ENCODE results near the gene SULT1C3.

SULT1C3 gene

GRCh38 chr2:108226564-108226963 lies 13.2 kb upstream of the SULT1C3 start:
- Mint-ChIP-seq H3K36me3 (no peaks in the 10 kb centered on the region), H3K4me1 (no peaks in the 10 kb centered on the region), H3K27me3 (peaks cover 3% of the 10 kb centered on the region), H3K4me3 (no peak overlapping the region), H3K9me3 (peaks cover 6% of the 10 kb centered on the region), H3K27ac (no peak overlapping the region)
- no peak for ATAC-seq (ENCODE audit: low read depth)
- no peak for DNase-seq (ENCODE audit: low spot score in 2 of 2)

GRCh38 chr2:108228006-108228405 lies 11.8 kb upstream of the SULT1C3 start:
- Mint-ChIP-seq H3K4me1 (no peaks in the 10 kb centered on the region), H3K27me3 (peaks cover 6% of the 10 kb centered on the region), H3K9me3 (peaks cover 5% of the 10 kb centered on the region), H3K36me3 (no peaks in the 10 kb centered on the region), H3K27ac (no peak overlapping the region), H3K4me3 (no peak overlapping the region)
- DNase-seq (ENCODE audit: low spot score in 2 of 2) (no peak), ATAC-seq (ENCODE audit: low read depth) (no peak)

GRCh38 chr2:108228537-108228936 lies 11.2 kb upstream of the SULT1C3 start:
- H3K4me3 Mint-ChIP-seq: no peak overlapping the region
- peaks cover 6% of the 10 kb centered on the region for H3K27me3 Mint-ChIP-seq
- ATAC-seq (ENCODE audit: low read depth) (no peak), DNase-seq (ENCODE audit: low spot score in 2 of 2) (no peak)
- peaks cover 2% of the 10 kb centered on the region for H3K9me3 Mint-ChIP-seq
- H3K36me3 Mint-ChIP-seq: no peaks in the 10 kb centered on the region
- no peak overlapping the region for H3K27ac Mint-ChIP-seq
- H3K4me1 Mint-ChIP-seq: no peaks in the 10 kb centered on the region

GRCh38 chr2:108229875-108230274 lies 9.9 kb upstream of the SULT1C3 start:
- Mint-ChIP-seq H3K4me3 (no peak overlapping the region), H3K4me1 (no peaks in the 10 kb centered on the region), H3K27ac (no peak overlapping the region), H3K36me3 (peaks cover under 1% of the 10 kb centered on the region), H3K27me3 (peaks cover 6% of the 10 kb centered on the region), H3K9me3 (peaks cover 2% of the 10 kb centered on the region)
- DNase-seq (ENCODE audit: low spot score in 2 of 2): no peak
- no peak for ATAC-seq (ENCODE audit: low read depth)

- Mint-ChIP-seq H3K27me3 (peaks cover 4% of the 10 kb centered on the region), H3K36me3 (peaks cover 2% of the 10 kb centered on the region), H3K27ac (no peak overlapping the region), H3K9me3 (peaks cover 9% of the 10 kb centered on the region), H3K4me3 (no peak overlapping the region), H3K4me1 (no peaks in the 10 kb centered on the region)
- DNase-seq (ENCODE audit: low spot score in 2 of 2) (no peak), ATAC-seq (ENCODE audit: low read depth) (no peak)
Observed at GRCh38 chr2:108235577-108235976, 4.2 kb upstream of the SULT1C3 start.

- no peak overlapping the region for H3K4me3 Mint-ChIP-seq
- H3K9me3 Mint-ChIP-seq: peaks cover 9% of the 10 kb centered on the region
Observed at GRCh38 chr2:108236676-108237335, 3.0 kb upstream of the SULT1C3 start.

GRCh38 chr2:108240966-108241365 lies 1.2 kb downstream of the SULT1C3 start:
- Mint-ChIP-seq H3K36me3 (no peaks in the 10 kb centered on the region), H3K27me3 (peaks cover 2% of the 10 kb centered on the region), H3K4me3 (no peak overlapping the region), H3K27ac (no peak overlapping the region), H3K4me1 (no peaks in the 10 kb centered on the region), H3K9me3 (peaks cover 8% of the 10 kb centered on the region)
- DNase-seq (ENCODE audit: low spot score in 2 of 2): no peak
- no peak for ATAC-seq (ENCODE audit: low read depth)

More at GRCh38 chr2:108236676-108237335, 3.0 kb upstream of the SULT1C3 start:
- no peak for ATAC-seq (ENCODE audit: low read depth)
- Mint-ChIP-seq H3K4me1 (no peaks in the 10 kb centered on the region), H3K36me3 (peaks cover 2% of the 10 kb centered on the region), H3K27ac (no peak overlapping the region), H3K27me3 (peaks cover 4% of the 10 kb centered on the region)
- no peak for DNase-seq (ENCODE audit: low spot score in 2 of 2)

- H3K9me3 Mint-ChIP-seq: peaks cover 5% of the 10 kb centered on the region
- H3K4me1 Mint-ChIP-seq: no peaks in the 10 kb centered on the region
- no peak overlapping the region for H3K27ac Mint-ChIP-seq
- ATAC-seq (ENCODE audit: low read depth) (no peak), DNase-seq (ENCODE audit: low spot score in 2 of 2) (no peak)
- peaks cover 2% of the 10 kb centered on the region for H3K27me3 Mint-ChIP-seq
- no peaks in the 10 kb centered on the region for H3K36me3 Mint-ChIP-seq
- H3K4me3 Mint-ChIP-seq: no peak overlapping the region
Observed at GRCh38 chr2:108243566-108243965, 3.8 kb downstream of the SULT1C3 start.

- H3K27ac Mint-ChIP-seq: no peak overlapping the region
- no peaks in the 10 kb centered on the region for H3K4me1 Mint-ChIP-seq
- no peaks in the 10 kb centered on the region for H3K36me3 Mint-ChIP-seq
- H3K4me3 Mint-ChIP-seq: no peak overlapping the region
- DNase-seq (ENCODE audit: low spot score in 2 of 2) (no peak), ATAC-seq (ENCODE audit: low read depth) (no peak)
- H3K27me3 Mint-ChIP-seq: peaks cover 2% of the 10 kb centered on the region
- H3K9me3 Mint-ChIP-seq: peaks cover 5% of the 10 kb centered on the region
Observed at GRCh38 chr2:108244667-108245414, 5.1 kb downstream of the SULT1C3 start.

- DNase-seq (ENCODE audit: low spot score in 2 of 2): no peak
- ATAC-seq (ENCODE audit: low read depth): no peak
- Mint-ChIP-seq H3K36me3 (no peaks in the 10 kb centered on the region), H3K27me3 (peaks cover 6% of the 10 kb centered on the region), H3K4me1 (no peaks in the 10 kb centered on the region), H3K4me3 (no peak overlapping the region), H3K9me3 (no peaks in the 10 kb centered on the region), H3K27ac (no peak overlapping the region)
Observed at GRCh38 chr2:108253106-108253505, 13.3 kb downstream of the SULT1C3 start.

- H3K27me3 Mint-ChIP-seq: peaks cover 8% of the 10 kb centered on the region
- no peak for ATAC-seq (ENCODE audit: low read depth)
- no peaks in the 10 kb centered on the region for H3K9me3 Mint-ChIP-seq
- DNase-seq (ENCODE audit: low spot score in 2 of 2): no peak
- H3K27ac Mint-ChIP-seq: no peak overlapping the region
- H3K4me1 Mint-ChIP-seq: no peaks in the 10 kb centered on the region
- H3K36me3 Mint-ChIP-seq: no peaks in the 10 kb centered on the region
- no peak overlapping the region for H3K4me3 Mint-ChIP-seq
Observed at GRCh38 chr2:108257757-108258331, 18.1 kb downstream of the SULT1C3 start.

- ATAC-seq (ENCODE audit: low read depth) (no peak), DNase-seq (ENCODE audit: low spot score in 2 of 2) (no peak)
- H3K27ac Mint-ChIP-seq: no peak overlapping the region
- no peaks in the 10 kb centered on the region for H3K9me3 Mint-ChIP-seq
- H3K4me3 Mint-ChIP-seq: no peak overlapping the region
- H3K27me3 Mint-ChIP-seq: peaks cover 8% of the 10 kb centered on the region
- H3K36me3 Mint-ChIP-seq: no peaks in the 10 kb centered on the region
- H3K4me1 Mint-ChIP-seq: no peaks in the 10 kb centered on the region
Observed at GRCh38 chr2:108260773-108261172, 21.0 kb downstream of the SULT1C3 start.

- DNase-seq (ENCODE audit: low spot score in 2 of 2): no peak
- no peaks in the 10 kb centered on the region for H3K36me3 Mint-ChIP-seq
Observed at GRCh38 chr2:108262036-108262435, 22.3 kb downstream of the SULT1C3 start.

GRCh38 chr2:108263401-108263800 lies 23.6 kb downstream of the SULT1C3 start:
- H3K4me3 Mint-ChIP-seq: no peak overlapping the region
- H3K27me3 Mint-ChIP-seq: peaks cover 10% of the 10 kb centered on the region
- no peaks in the 10 kb centered on the region for H3K4me1 Mint-ChIP-seq
- DNase-seq (ENCODE audit: low spot score in 2 of 2): no peak
- ATAC-seq (ENCODE audit: low read depth): no peak
- no peaks in the 10 kb centered on the region for H3K36me3 Mint-ChIP-seq
- H3K9me3 Mint-ChIP-seq: no peaks in the 10 kb centered on the region
- H3K27ac Mint-ChIP-seq: no peak overlapping the region

More at GRCh38 chr2:108262036-108262435, 22.3 kb downstream of the SULT1C3 start:
- H3K4me3 Mint-ChIP-seq: no peak overlapping the region
- H3K4me1 Mint-ChIP-seq: no peaks in the 10 kb centered on the region
- no peaks in the 10 kb centered on the region for H3K9me3 Mint-ChIP-seq
- no peak overlapping the region for H3K27ac Mint-ChIP-seq
- no peak for ATAC-seq (ENCODE audit: low read depth)
- peaks cover 8% of the 10 kb centered on the region for H3K27me3 Mint-ChIP-seq

Data from memory B cell (primary cell).